Upper lobe of left lung (tissue), 6 donors: Measurements from ENCODE around the gene PRKG1. TPM values are rescaled to one million over a fixed set of nuclear protein-coding genes. Genes with fewer than 3 reads are reported as not detected.
A peak's percentile ranks its signal among the peaks of the same experiment; 100 is the strongest.

Experiments
- ATAC-seq, 2 donors: fragments of 200-7000 bp; cut with Tn5 transposase; one replicate each; pipeline ENCODE4 v1.9.1; 2022; ENCODE audit warnings: mild to moderate bottlenecking in 2 of 2, moderate library complexity in 2 of 2; ENCODE audit not compliant: low FRiP score in 2 of 2
- DNase-seq, 2 donors: peaks; one replicate each; pipeline ENCODE4 v3.0.0-alpha.2; 2019 to 2020
- H3K27ac ChIP-seq, 4 donors: fragments of 200-600 bp; sonication (generic); one replicate each; pipeline ENCODE4 v1.5.1; 2016 to 2019
- H3K27me3 ChIP-seq, 4 donors: fragments of 200-600 bp; sonication (generic); one replicate each; pipeline ENCODE4 v1.5.1; 2017 to 2019
- H3K36me3 ChIP-seq, 4 donors: fragments of 200-600 bp; sonication (generic); one replicate each; pipeline ENCODE4 v1.5.1; 2016 to 2019
- H3K4me1 ChIP-seq, 4 donors: fragments of 200-600 bp; sonication (generic); one replicate each; pipeline ENCODE4 v1.5.1; 2018 to 2019
- H3K4me3 ChIP-seq, 4 donors: fragments of 200-600 bp; sonication (generic); one replicate each; pipeline ENCODE4 v1.5.1; 2017 to 2019; ENCODE audit warnings: mild to moderate bottlenecking in 2 of 4, moderate library complexity in 1 of 4
- H3K9me3 ChIP-seq, 4 donors: fragments of 200-600 bp; sonication (generic); one replicate each; pipeline ENCODE4 v1.5.1; 2018 to 2019
- CTCF ChIP-seq, 6 experiments: fragments of 450-650 bp in 4 of 6; fragments of 200-600 bp in 2 of 6; sonication (generic) in 2 of 6; IDR thresholded peaks; one replicate each; pipeline ENCODE4 v1.5.1; 2016 to 2019; ENCODE audit warnings: antibody characterized with exemption in 6 of 6
- EP300 ChIP-seq, 4 donors: sonication (generic); formaldehyde crosslinking; IDR thresholded peaks; one replicate each; pipeline ENCODE4 v1.5.1; 2017; ENCODE audit warnings: antibody characterized with exemption in 4 of 4, control low read depth in 2 of 4
- POLR2A ChIP-seq, 4 donors: fragments of 450-650 bp; IDR thresholded peaks; one replicate each; pipeline ENCODE4 v1.5.1; 2016 to 2017; ENCODE audit warnings: antibody characterized with exemption in 4 of 4, mild to moderate bottlenecking in 2 of 4
- POLR2AphosphoS5 ChIP-seq, 2 donors: sonication (generic); formaldehyde crosslinking; IDR thresholded peaks; one replicate each; pipeline ENCODE4 v1.5.1; 2017; ENCODE audit warnings: antibody characterized with exemption in 2 of 2
- WGBS, 2 donors: methylation state at CpG; one replicate each; pipeline ENCODE4 v1.1.5; 2017 to 2018; 5-methylcytosine and 5-hydroxymethylcytosine counted together
- total RNA-seq, 6 donors: library from RNA; depleted of rRNA in 4 of 6; stranded (reverse); fragments of >200 nt in 4 of 6; gene quantifications; one replicate each; pipeline versions ENCODE4 v1.1.0 to v1.2.1, GENCODE V29; 2016 to 2021
- donor health status: DM: no; HTN: no; CAD: no; lungs with moderate emphysema.
- donor health status: DM: no; HTN: yes; CAD: no; lungs with severe emphysema.

The PRKG1 gene
- total RNA-seq, 6 donors from 2014 or later, result 12.9 to 43.0 (median 25.0) TPM

- DNase-seq, result no peak
- no peak overlapping the region for H3K27ac ChIP-seq
- TF ChIP-seq CTCF (IDR thresholded peaks at IDR 0.05) (no peak), EP300 (IDR thresholded peaks at IDR 0.05) (no peak), POLR2AphosphoS5 (IDR thresholded peaks at IDR 0.05) (no peak), POLR2A (IDR thresholded peaks at IDR 0.05) (no peak)
- no peaks in the 10 kb centered on the region for H3K4me1 ChIP-seq
- H3K9me3 ChIP-seq, result no peaks in the 10 kb centered on the region
- H3K4me3 ChIP-seq, result no peak overlapping the region
- H3K27me3 ChIP-seq, result no peaks in the 10 kb centered on the region
- H3K36me3 ChIP-seq, result no peaks in the 10 kb centered on the region
- no peak for ATAC-seq
- 88 to 95% methylated on average over 3 of the region's 3 CpGs for WGBS, 2 donors
These were observed 615.2 kb downstream of the PRKG1 start for GRCh38 chr10:51689536-51689935.

GRCh38 chr10:51691135-51691534 lies 616.8 kb downstream of the PRKG1 start:
- Histone ChIP-seq H3K9me3 (no peaks in the 10 kb centered on the region), H3K4me1 (peaks cover 0 to 6% (median 2%) of the 10 kb centered on the region in 4 donors), H3K27me3 (no peaks in the 10 kb centered on the region), H3K4me3 (no peak overlapping the region), H3K27ac (no peak overlapping the region), H3K36me3 (peaks cover 0 to 4% (median 0%) of the 10 kb centered on the region in 4 donors)
- DNase-seq (no peak), ATAC-seq (no peak)
- TF ChIP-seq POLR2AphosphoS5 (IDR thresholded peaks at IDR 0.05), result no peak
- TF ChIP-seq CTCF (IDR thresholded peaks at IDR 0.05), result no peak
- TF ChIP-seq EP300 (IDR thresholded peaks at IDR 0.05), result no peak
- no peak for TF ChIP-seq POLR2A (IDR thresholded peaks at IDR 0.05)
- 38 to 64% methylated on average over 4 of the region's 4 CpGs for WGBS, 2 donors

- ATAC-seq, result no peak
- Histone ChIP-seq H3K4me1 (peaks cover 17 to 30% (median 28%) of the 10 kb centered on the region in 4 donors), H3K27ac (no peak overlapping the region), H3K27me3 (no peaks in the 10 kb centered on the region), H3K36me3 (peaks cover 0 to 9% (median 2%) of the 10 kb centered on the region in 4 donors), H3K9me3 (no peaks in the 10 kb centered on the region), H3K4me3 (no peak overlapping the region)
- WGBS, 2 donors, result 74% methylated on average over 5 of the region's 5 CpGs
- DNase-seq, result no peak
- TF ChIP-seq POLR2A (IDR thresholded peaks at IDR 0.05) (no peak), EP300 (IDR thresholded peaks at IDR 0.05) (no peak)
These were observed 619.9 kb downstream of the PRKG1 start for GRCh38 chr10:51694086-51694768.

- no peak overlapping the region for H3K27ac ChIP-seq
- H3K27me3 ChIP-seq, result no peaks in the 10 kb centered on the region
- H3K4me1 ChIP-seq, result peaks cover 17 to 35% (median 30%) of the 10 kb centered on the region in 4 donors
- DNase-seq (no peak), ATAC-seq (no peak)
- WGBS, 2 donors, result 55 to 79% methylated on average over 1 of the region's 1 CpG
- H3K4me3 ChIP-seq, result no peak overlapping the region
- H3K9me3 ChIP-seq, result no peaks in the 10 kb centered on the region
- no peak for TF ChIP-seq POLR2A (IDR thresholded peaks at IDR 0.05)
- no peak for TF ChIP-seq EP300 (IDR thresholded peaks at IDR 0.05)
- TF ChIP-seq POLR2AphosphoS5 (IDR thresholded peaks at IDR 0.05), result no peak
- no peak for TF ChIP-seq CTCF (IDR thresholded peaks at IDR 0.05)
- peaks cover 0 to 9% (median 2%) of the 10 kb centered on the region in 4 donors for H3K36me3 ChIP-seq
These were observed 622.0 kb downstream of the PRKG1 start for GRCh38 chr10:51696251-51696650.

- ATAC-seq (no peak), DNase-seq (no peak)
- 76 to 93% methylated on average over 4 to 7 of the region's 8 CpGs for WGBS, 2 donors
These were observed 624.3 kb downstream of the PRKG1 start for GRCh38 chr10:51698473-51699063.

More at GRCh38 chr10:51698473-51699063, 624.3 kb downstream of the PRKG1 start:
- no peak for TF ChIP-seq EP300 (IDR thresholded peaks at IDR 0.05)
- no peak for TF ChIP-seq POLR2A (IDR thresholded peaks at IDR 0.05)
- TF ChIP-seq CTCF (IDR thresholded peaks at IDR 0.05), result no peak
- TF ChIP-seq POLR2AphosphoS5 (IDR thresholded peaks at IDR 0.05), result no peak
- Histone ChIP-seq H3K4me3 (peak overlapping the region; percentile 57 to 89 (median 73)), H3K27me3 (no peaks in the 10 kb centered on the region), H3K27ac (peak overlapping the region; percentile 93 to 97 (median 93)), H3K9me3 (no peaks in the 10 kb centered on the region), H3K4me1 (peaks cover 17 to 35% (median 30%) of the 10 kb centered on the region in 4 donors), H3K36me3 (peaks cover 0 to 9% (median 2%) of the 10 kb centered on the region in 4 donors)
